GM19023 (cell line): Measurements from ENCODE around the gene ASPSCR1.

Source experiments
- ATAC-seq: cut with Tn5 transposase; IDR thresholded peaks from one replicate; pipeline ENCODE4 v1.9.1; 2021; ENCODE audit warnings: mild to moderate bottlenecking, moderate library complexity; ENCODE audit not compliant: unreplicated experiment

ASPSCR1 gene

DNA sequence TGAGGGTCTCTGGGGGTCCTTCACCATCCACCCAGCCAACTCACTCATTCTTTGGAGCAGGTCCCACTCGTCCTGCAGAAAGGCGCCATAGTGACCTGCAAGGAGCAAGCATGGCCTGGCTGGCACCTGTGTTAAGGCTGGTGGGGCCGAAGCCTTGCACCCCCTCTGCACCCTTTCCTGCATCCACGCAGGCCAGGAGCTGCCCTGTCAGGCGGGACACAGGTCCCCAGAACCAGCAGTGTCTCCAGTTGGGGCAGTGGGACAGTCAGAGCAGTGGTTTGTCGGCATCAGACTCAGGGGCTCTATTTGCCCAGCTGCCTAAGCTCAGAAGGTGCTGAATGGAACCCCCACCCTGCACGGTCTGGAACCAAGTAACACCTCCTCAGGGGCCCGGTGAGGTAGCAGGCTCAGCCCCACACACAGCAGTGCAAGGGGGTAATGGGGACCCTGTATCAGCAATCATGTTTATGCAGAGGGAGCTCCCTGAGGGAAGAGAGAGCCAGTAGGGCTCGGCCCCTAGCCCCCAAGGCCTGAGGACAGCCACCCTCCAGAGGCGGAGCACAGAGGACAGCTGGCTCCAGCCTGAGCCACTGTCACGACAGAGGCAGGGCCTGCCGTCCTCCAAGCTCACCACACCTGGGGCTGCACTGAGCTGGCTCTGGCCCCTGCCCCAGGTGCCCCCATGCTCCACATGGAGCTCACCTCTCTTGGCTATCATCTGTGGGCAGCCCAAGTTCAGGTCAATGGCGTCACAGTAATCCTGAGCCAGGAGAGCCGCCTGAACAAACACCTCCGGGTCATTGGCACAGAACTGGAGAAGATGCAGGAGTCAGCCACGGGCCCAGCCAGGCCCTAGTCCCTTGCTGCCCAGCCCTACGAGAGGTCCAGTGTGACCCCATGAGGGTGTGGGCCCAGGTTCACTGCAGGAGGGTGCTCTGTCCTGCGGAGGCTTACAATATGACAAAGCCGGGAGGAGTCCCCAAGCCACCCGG, 86.3 kb downstream of the ASPSCR1 start:
- no peak for ATAC-seq

DNA sequence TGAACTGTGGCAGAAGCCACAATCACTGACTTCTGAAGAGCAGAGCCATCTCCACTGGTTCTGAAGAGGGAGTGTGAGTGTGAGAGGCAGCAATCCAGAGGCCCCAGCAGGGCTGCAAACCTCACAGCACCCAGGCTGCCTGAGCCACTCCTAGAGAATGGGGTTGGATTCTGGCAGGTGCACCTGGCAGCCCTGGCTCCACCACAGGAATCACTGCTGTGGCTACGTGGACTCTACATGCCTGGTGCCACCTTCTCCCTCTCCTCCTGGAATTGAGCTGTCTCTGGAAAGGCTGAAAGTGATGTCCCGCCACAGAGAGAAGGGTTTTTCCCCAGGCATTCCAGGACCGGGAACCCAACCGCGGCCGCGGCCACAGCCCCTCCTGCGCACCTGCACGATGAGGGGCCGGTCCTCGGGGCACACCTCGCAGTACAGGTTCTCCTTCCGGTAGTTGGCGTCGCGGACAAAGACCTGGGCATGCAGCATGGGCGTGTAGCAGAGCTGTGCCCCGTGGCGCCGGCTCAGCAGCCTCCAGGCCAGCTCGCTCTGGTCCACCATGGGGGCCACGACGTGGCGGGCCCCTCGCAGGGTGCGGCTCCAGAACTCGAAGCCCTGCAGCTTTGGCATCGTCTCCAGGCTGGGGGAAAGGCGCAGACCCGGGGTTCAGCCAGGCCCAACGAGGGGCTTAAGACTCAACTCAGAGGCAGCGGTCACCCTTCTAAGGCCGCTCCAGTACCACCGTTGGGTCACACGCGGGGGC, 87.2 kb downstream of the ASPSCR1 start:
- no peak for ATAC-seq

DNA sequence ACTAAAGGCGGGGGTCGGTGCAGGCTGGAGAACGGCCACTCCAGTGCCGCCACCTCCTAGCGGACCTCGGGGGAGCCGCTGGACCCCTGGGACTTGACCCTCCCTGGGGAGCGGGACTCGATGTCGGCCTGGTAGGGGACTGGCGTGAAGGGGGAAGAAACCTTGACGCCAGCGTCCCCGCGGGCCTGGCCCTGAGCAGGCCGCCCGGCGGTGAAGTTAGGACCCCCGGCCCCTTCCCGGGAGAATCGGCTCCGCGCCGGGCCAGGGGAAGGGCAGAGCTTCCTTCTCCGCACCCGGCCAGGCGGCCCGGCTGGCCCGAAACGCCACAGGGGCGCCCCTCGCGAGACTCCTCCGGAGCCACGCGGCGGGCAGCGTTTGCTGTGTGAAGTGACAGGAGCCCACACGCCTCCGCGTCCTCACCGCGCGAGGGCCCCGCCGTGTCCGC, 87.8 kb downstream of the ASPSCR1 start:
- peak; percentile 25 for ATAC-seq

DNA sequence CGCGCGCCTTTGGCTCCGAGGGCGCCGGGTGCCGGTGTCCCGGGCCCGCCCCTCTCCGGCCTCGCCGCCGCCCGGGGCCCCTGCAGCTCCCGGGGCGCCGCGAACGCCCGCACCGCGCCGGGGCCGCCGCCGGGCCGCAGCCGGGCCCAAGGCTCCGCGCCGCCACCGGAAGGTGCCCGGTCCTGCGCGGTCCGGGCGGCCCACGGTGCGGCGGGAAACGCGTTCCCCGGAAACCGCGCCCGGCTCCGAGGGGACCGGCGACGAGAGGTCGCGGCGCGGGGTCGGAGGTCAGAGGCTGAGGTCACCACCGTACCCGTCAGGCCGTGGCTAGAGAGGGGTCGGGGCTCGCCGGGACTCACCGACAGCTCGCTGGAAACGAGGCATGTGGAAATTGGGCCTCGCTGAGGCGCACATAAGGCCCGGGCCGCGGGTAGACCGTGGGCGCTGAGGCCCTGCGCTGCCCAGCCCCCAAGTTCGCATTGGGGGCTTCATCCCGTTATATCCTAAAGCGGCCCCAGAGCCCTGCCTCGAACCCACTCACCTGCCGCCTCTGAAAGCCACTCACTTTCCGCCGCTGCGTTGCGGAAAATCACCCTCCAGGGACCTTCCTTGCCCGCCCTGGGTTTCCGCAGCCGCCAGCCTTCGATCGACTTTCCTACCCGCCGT, 88.3 kb downstream of the ASPSCR1 start, which contains the start of gene DUS1L:
TSS of gene DUS1L (minus strand) at position 167 of the 666 bp plus-strand sequence. CDS start 745 bp downstream, outside the sequence.
- ATAC-seq = peak; percentile 74
